ENCODE measurements around the gene CUL9. TPM values are rescaled to one million over a fixed set of nuclear protein-coding genes. Genes with fewer than 3 reads are reported as not detected.
A peak's percentile ranks its signal among the peaks of the same experiment; 100 is the strongest.

The CUL9 gene
- total and polyA plus RNA-seq, 4 donors: 6.5 to 21.8 (median 7.5) TPM

DNA sequence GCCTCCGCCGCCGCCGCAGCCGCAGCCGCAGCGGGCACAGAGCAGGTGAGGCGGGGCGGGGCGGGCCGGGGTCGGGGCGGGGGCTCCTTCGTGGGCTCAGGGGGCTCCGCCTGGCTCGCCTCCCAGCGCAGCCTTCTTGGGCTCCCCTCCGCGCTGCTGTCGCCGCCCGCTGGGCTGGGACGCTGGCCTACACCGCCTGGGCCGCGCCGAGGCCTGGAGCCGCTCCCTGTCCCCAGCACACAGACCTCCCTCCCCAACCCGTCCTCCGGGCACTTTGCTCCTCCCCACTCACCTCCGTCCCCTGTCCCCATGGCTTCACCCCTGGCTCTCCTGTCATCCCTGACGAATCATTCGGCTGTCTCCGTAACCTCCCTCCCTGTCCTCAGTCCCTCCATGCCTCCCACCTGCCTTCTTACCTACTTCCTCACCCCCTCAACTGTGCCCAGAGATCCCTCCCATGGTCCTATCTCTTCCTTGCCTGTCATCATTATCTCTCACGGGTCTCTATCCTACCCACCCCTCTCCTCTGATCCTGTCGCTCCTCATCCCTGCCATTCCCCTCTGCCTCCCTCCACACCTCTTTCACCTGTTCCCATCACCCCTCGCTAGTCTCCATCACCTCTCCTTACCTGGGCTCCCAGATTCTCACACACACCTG, 61.8 kb downstream of the CUL9 start:
- no peak for DNase-seq (ENCODE audit: low spot score)
- Histone ChIP-seq H3K4me1 (ENCODE audit: control insufficient read depth in 4 of 4, insufficient read depth in 4 of 4, low read length in 3 of 4) (peaks cover 2 to 12% (median 9%) of the 10 kb centered on the region in 4 donors), H3K9me3 (ENCODE audit: control insufficient read depth in 4 of 4, low read length in 3 of 4) (no peaks in the 10 kb centered on the region), H3K36me3 (ENCODE audit: control insufficient read depth in 4 of 4, insufficient read depth in 3 of 4, low read depth in 1 of 4, low read length in 3 of 4) (no peaks in the 10 kb centered on the region), H3K4me3 (ENCODE audit: low read depth in 1 of 3, low read length in 3 of 3) (no peak overlapping the region), H3K27ac (ENCODE audit: low read depth in 1 of 2, low read length in 2 of 2) (no peak overlapping the region), H3K9ac (ENCODE audit: low read depth in 1 of 2, low read length in 2 of 2) (no peak overlapping the region), H3K27me3 (ENCODE audit: control insufficient read depth in 4 of 4, insufficient read depth in 4 of 4, low read length in 3 of 4) (peaks cover 0 to 14% (median 5%) of the 10 kb centered on the region in 4 donors)
- TF ChIP-seq RAD21 (IDR thresholded peaks at IDR 0.05) (no peak), EGR1 (IDR thresholded peaks at IDR 0.05; ENCODE audit: low read depth in 2 of 2) (no peak), SP1 (IDR thresholded peaks at IDR 0.05) (no peak), YY1 (IDR thresholded peaks at IDR 0.05) (no peak), FOXA2 (IDR thresholded peaks at IDR 0.05) (no peak), GABPA (IDR thresholded peaks at IDR 0.05 in 1 of 2, conservative IDR thresholded peaks at IDR 0.05 in 1 of 2) (no peak), TAF1 (conservative IDR thresholded peaks at IDR 0.05) (no peak)
- TF ChIP-seq, protein P1, sequence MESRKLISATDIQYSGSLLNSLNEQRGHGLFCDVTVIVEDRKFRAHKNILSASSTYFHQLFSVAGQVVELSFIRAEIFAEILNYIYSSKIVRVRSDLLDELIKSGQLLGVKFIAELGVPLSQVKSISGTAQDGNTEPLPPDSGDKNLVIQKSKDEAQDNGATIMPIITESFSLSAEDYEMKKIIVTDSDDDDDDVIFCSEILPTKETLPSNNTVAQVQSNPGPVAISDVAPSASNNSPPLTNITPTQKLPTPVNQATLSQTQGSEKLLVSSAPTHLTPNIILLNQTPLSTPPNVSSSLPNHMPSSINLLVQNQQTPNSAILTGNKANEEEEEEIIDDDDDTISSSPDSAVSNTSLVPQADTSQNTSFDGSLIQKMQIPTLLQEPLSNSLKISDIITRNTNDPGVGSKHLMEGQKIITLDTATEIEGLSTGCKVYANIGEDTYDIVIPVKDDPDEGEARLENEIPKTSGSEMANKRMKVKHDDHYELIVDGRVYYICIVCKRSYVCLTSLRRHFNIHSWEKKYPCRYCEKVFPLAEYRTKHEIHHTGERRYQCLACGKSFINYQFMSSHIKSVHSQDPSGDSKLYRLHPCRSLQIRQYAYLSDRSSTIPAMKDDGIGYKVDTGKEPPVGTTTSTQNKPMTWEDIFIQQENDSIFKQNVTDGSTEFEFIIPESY (IDR thresholded peaks at IDR 0.05): no peak
- TF ChIP-seq, protein P2, sequence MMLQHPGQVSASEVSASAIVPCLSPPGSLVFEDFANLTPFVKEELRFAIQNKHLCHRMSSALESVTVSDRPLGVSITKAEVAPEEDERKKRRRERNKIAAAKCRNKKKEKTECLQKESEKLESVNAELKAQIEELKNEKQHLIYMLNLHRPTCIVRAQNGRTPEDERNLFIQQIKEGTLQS (IDR thresholded peaks at IDR 0.05): no peak
- TF ChIP-seq, protein P3, sequence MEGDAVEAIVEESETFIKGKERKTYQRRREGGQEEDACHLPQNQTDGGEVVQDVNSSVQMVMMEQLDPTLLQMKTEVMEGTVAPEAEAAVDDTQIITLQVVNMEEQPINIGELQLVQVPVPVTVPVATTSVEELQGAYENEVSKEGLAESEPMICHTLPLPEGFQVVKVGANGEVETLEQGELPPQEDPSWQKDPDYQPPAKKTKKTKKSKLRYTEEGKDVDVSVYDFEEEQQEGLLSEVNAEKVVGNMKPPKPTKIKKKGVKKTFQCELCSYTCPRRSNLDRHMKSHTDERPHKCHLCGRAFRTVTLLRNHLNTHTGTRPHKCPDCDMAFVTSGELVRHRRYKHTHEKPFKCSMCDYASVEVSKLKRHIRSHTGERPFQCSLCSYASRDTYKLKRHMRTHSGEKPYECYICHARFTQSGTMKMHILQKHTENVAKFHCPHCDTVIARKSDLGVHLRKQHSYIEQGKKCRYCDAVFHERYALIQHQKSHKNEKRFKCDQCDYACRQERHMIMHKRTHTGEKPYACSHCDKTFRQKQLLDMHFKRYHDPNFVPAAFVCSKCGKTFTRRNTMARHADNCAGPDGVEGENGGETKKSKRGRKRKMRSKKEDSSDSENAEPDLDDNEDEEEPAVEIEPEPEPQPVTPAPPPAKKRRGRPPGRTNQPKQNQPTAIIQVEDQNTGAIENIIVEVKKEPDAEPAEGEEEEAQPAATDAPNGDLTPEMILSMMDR (IDR thresholded peaks at IDR 0.05; ENCODE audit: low read depth, low read length, missing input control): no peak
- WGBS: 26% methylated on average over 37 of the region's 37 CpGs

DNA sequence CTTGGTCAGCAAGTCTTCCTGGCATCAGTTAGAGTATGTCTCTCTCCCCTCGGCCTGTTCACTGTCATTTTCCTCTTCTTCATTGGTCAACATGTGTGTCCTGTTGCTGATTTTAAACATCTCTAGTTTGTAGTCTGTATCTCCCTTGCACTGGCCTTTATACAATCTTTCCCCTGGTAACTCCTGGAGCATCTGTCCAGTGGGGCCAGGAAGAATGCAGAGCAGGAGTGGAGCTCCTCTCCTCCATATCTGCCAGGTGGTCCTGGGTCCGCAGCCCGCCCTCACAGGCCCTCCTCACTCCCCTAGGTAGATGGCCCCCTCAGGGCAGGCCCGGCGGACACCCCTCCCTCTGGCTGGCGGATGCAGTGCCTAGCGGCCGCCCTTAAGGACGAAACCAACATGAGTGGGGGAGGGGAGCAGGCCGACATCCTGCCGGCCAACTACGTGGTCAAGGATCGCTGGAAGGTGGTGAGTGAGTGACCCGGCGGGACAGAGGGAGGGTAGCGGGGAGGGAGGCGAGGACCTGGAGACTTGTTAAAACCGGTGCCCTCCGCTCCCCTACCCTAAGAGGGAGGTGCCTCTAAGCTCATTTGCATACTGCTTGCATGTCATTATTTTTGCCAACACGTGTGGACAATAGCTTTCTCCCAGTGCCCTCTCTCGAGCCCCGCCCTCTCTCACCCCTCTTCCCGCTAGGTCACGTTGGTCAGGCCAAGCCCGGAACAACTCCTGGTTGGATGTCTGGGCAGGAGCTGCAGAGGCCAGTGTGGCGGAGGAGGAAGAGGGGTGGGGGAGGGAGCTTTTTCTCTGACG, 64.5 kb downstream of the CUL9 start:
- no peaks in the 10 kb centered on the region for H3K9me3 ChIP-seq (ENCODE audit: control insufficient read depth in 4 of 4, low read length in 3 of 4)
- 24% methylated on average over 27 of the region's 27 CpGs for WGBS
- TF ChIP-seq, protein P1 (IDR thresholded peaks at IDR 0.05): no peak
- TF ChIP-seq RXRA (IDR thresholded peaks at IDR 0.05): peak in 1 of 2 donors; percentile 13

More for the DNA sequence above, 64.5 kb downstream of the CUL9 start:
- peaks cover 2 to 12% (median 9%) of the 10 kb centered on the region in 4 donors for H3K4me1 ChIP-seq (ENCODE audit: control insufficient read depth in 4 of 4, insufficient read depth in 4 of 4, low read length in 3 of 4)
- no peak overlapping the region for H3K9ac ChIP-seq (ENCODE audit: low read depth in 1 of 2, low read length in 2 of 2)
- H3K27me3 ChIP-seq (ENCODE audit: control insufficient read depth in 4 of 4, insufficient read depth in 4 of 4, low read length in 3 of 4): peaks cover 0 to 14% (median 5%) of the 10 kb centered on the region in 4 donors
- H3K36me3 ChIP-seq (ENCODE audit: control insufficient read depth in 4 of 4, insufficient read depth in 3 of 4, low read depth in 1 of 4, low read length in 3 of 4): no peaks in the 10 kb centered on the region
- no peak for DNase-seq (ENCODE audit: low spot score)
- peak overlapping the region; percentile 27 to 79 (median 57) for H3K4me3 ChIP-seq (ENCODE audit: low read depth in 1 of 3, low read length in 3 of 3)
- H3K27ac ChIP-seq (ENCODE audit: low read depth in 1 of 2, low read length in 2 of 2): no peak overlapping the region
